GM18508 (cell line): Measurements from ENCODE around the gene CDH20.

Experiments
- ATAC-seq: cut with Tn5 transposase; IDR thresholded peaks from one replicate; pipeline ENCODE4 v1.9.1; 2021; ENCODE audit warnings: moderate number of reproducible peaks; ENCODE audit not compliant: insufficient read depth, unreplicated experiment

Gene CDH20

DNA sequence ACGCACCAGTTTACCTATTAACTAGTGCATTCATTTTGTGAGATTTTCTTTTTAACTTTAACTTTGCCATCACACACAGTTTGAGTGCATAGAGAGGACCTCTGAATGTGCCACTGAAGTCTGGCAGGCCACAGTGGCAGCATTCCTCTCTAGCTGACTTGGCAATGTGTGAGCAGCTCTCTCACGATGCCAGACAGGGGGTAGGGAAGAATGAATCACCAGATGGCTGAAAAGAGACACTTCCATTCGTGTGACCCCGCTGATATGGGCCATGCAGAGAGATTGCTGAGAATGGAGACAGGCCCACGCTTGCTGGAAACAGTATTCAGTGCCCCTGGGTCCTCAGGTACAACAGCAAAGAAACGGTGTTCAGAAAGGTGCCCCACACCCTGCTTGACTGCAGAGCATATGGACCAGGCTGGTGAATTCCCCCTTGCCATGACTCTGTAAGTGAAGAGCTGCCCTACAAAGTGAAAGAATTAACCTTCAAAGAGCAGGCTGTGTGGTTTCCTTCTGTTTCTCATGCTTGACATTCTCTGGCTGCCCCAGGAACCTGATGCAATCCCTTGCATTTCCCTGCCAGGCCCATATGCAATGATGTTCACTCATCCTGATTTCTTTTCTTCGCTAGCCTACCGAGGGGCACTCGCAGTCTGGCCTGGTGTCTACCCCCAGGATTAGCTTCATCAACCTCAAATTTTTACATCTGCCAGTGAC lies 236.1 kb downstream of the CDH20 start:
- ATAC-seq, result no peak

DNA sequence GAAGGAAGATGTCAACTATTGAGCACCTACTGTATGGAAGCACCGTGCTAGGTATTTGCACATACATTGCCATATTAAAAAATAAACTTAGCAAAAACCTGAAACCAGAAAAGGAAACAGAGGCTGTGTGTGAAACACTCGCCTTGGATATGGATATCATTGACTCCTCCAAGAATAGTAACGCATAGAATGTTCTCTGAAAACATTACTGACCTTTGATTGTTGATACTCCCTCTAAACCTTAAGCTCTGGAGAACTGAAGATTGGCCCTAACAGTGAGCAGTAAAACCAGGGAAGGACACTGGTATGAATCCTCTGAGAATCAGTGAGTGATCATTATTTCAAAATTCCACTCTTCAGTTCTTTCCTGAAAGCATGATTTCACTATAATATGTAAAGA lies 236.8 kb downstream of the CDH20 start:
- ATAC-seq, result no peak

DNA sequence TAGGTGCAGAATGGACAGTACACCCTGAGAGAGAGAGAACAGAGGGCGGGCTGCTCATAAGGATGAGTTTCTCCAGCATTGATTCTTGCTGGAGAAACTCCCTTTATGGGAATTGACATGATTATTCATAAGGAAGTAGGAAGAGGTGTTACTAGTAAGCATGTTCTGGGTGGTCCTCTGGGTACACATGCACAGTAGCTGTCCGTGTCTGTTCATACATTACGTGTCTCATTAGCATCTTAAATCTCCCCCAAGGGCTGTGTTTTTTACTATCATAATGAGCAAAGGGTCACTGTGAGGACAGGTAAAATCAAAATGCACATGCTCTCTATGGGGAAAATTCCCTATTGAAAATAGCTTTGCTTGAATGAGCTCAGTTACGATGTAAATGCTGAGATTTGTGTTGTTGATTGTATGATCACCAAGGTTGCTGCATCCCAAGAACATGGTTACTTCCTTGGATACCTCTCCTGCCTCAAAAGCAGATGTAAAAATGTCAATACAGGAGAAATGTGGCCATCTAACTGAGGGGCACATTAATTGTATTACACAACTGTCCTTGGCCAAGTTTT lies 238.9 kb downstream of the CDH20 start:
- no peak for ATAC-seq

DNA sequence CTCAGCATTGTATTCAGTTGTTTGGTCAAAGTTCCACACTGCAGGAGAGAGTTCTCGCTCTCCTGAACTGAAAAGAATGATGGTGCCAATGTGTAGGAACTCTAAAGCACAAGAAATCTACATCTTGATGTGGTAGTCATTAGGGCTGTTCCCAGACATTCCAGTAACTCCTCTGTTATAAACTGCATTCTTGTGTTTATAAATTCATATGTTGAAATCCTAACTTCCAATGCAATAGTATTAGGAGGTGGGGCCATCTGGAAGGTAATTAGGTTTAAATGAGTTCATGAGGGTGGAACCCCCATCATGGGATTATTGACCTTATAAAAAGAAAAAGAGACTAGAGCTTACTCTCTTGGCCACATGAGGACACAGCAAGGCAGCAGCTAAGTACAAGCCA lies 239.6 kb downstream of the CDH20 start:
- ATAC-seq, result no peak

DNA sequence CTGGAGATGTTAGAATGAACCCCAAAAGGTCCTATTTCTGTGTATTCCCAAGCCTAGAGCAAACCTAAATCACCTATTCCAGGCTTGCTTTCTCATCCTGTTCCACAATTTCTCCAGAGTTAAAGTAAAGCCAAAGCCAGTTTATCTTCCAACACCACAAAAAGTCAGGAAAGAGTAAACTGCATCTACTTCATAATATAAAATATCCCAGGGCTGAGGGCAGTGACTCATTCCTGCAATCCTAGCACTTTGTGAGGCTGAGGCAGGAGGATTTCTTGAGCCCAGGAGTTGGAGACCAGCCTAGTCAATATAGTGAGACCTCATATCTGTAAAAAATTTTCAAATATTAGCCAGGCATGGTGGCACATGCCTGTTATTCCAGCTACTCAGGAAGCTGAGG lies 241.4 kb downstream of the CDH20 start:
- ATAC-seq, result no peak

DNA sequence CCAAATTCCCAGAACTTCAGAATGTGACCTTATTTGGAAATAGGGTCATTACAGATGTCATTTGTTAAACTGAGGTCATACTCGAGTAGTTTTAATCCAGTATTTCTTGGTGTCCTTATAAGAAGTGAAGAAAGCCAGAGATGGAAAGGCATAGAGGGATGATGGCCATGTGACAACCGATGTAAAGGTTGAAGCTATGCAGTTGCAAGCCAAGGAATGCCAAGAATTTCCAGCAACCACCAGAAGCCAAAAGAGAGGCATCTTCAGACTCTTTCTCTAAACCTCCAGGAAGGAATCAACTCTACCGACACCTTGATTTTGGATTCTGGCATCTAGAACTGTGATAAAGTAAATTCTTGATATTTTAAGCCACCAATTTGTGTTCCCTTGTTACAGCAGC lies 242.2 kb downstream of the CDH20 start:
- no peak for ATAC-seq

DNA sequence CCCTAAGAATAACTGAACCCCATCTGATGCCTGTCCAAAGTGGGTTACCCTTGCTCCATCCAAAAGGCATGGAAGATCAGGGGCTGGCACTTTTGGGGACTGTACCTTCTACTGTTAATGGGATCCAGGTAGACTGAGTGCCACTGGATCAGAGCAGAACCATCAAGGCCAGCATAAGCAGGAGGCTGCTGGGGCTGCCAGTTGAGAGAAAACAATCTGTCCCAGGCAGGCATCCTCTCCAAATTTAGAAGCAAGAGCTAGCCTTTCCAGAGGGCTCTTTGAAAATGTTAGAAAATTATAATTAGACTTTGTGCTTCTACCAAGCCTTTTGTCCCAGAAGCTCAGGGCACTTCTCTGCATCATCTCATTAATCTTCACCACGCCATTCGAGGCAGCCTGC lies 245.6 kb downstream of the CDH20 start:
- no peak for ATAC-seq

DNA sequence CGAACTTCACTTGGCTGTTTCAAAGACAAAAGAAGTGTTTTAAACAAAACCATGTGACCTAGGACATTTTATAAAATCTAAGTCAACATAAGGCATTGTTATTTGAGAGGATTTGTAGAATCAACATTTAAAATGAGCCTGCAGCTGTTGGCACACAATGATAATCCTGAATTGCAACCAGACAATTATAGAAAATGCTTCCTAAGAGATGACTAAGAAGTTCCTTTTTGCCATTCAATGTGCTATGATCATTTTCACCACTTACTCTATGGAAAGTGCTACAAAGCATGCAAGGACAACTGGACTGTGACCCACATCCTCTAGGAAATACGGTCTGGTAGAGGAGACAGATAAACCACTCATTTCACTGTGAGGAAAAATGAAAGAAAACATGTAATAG lies 246.4 kb downstream of the CDH20 start:
- no peak for ATAC-seq

DNA sequence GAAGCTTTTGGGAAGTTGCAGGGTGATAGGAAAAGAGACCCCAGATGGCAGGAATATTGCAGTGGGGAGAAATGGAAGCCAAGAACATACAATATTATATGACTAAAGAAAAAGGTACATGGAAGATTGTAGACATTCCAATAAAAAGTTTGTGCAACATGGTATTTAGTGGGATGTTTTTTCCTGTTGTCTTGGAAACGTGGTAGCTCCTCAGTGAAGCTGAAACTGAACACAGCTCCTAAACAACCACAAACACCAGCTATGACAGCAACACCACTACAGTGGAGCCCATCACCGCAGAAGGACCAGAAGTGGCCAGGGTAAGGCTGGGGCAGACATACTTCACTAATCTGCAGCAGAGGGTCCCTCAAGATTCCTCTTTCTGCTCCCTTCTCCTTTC lies 246.8 kb downstream of the CDH20 start:
- no peak for ATAC-seq

DNA sequence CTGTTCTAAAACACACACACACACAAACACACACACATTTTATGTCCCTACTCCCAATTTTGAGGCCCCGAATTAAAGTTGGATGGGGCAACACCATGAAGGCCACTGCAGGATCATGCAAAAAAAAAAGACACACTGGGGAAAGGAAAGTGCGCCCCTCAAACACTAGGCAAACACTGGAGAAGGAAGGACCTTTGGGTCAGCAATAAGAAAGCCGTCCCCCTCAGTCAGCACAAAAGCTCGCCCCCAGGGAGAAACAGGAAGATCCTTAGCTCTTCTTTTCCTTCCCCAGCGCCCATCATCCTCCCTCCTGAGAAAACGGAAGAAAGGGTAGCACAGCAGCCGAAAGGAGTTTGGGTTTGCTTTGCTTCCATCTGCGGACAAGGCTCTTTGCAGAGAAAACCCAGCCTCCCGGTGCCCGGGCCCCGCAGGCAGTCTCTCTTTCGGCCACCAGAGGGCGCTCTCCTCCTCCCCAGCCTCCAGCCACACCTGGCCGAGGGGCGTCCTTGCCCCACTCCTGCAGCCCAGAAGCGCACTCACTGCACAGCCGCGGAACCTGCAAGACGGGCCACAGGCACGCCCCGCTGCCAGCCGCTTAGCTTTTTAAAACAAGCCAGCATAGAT lies 248.5 kb downstream of the CDH20 start:
- ATAC-seq, result peak; percentile 61

DNA sequence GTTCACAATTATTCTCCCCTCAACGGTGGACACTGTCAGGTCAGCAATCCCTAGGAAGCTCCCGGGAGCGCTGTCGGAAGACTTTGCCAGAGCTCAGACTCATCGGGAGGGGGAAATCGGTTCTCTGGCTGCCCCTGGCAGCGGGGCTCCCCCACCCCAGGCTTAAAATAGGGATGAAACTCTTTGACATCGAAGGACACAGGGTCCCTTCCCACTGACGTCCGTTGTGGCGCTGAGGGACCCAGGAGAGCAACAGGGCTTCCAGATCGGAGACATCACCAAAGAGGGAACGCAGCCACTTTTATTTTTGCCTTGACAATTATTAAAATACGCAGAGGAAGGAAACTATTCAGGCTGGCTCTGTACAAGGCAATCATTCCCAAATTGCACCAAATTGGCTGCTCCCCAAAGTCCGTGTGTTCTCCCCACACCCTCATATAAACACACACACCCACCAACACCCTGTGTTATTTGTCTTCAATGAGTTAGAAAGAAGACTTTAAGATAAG lies 249.0 kb downstream of the CDH20 start:
- no peak for ATAC-seq

DNA sequence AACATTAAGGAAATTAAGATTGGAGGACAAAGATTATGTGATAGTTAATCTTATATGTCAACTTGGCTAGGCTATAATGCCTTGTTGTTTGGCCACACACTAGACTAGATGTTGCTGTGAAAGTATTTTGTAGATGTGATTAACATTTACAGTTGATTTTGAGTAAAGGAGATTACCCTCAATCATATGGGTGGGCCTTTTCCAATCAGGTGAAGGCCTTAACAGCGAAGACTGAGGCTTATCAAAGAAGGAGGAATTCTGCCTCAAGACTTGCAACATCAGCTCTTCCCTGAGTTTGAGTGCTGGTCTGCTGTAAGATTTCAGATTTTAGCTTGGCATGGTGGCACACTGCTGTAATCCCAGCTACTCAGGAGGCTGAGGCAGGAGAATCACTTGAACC lies 250.3 kb downstream of the CDH20 start:
- ATAC-seq, result no peak

DNA sequence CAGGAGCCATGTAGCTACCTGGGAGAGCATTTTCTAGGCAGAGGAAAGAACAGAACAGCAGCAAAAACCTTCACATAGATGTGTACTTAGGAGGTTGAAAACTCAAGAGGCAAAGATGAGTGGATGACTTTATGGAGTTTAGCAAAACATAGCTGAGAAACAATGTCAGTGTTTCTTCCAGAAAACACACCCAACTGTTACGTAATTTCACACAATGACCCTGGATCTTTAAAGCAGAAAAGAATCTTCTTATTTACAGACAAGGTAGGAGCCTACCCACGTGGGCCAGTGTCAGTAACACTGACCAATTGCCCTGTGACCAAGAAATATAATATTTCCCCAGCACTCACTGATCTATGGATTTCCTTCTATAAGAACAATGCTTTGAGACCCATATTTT lies 254.6 kb downstream of the CDH20 start:
- no peak for ATAC-seq

DNA sequence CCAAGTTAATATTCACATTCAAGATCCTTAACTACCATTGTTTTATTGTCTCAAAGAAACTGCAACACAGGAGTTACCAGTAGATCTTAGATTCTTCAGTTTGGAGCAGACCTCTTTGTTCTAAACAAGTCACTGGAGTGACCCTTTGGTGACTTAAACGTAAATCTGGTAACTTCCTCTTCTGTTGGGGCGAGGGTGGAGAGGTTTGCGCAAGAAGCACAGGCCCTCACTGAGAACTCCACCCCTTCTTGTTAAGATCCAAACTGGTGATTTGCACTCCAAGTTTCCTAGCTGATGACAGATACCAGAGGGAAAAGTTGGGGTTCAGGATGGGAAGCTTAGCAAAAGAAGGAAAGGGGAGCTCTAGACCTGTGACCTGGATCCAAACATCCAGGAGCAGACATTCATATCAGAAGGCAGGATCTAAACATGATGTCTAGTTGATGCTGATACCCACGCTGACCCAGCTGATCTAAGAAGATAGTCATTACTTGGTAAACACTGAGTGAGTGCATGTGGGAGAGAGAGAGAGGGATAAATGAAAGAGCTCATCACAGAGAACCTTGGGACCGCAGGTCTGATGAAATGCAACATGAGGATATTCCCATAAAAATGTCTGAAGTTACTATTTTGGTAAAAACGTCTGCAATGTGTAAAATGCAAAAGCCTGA lies 256.0 kb downstream of the CDH20 start:
- ATAC-seq, result no peak

DNA sequence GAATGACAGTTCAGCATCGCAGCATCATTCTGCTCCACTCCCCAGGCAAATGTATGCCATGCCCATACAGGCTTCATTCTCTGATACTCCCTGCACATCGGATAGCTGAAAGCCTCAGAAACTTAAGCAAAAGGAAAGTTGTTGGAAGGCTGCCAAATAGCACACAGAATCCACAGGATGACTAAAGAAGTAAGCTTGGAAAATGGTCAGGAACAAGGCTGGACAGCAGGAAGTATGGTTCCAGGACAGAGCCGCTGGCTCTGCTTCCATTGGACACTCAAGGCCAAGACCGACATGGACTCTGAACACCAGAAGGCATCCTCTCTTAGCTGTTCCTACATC lies 256.5 kb downstream of the CDH20 start:
- no peak for ATAC-seq

DNA sequence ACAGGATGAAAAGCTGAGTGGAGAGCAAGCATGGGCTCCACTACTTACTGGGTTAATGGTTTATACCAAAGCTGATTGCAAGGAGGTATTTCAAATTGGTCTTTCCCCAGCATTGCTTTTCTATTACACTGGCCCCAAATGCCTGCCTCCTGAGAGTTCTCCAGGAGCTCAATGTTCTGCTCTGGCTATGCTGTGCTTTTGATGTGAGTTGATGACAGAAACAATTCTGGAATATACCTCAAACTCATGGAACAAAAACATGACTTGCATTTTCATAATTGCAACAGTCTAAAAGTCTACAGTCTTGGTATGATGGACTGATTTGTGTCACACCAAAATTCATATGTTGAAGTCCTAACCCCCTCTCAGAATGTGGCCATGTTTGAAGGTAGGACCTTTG lies 258.0 kb downstream of the CDH20 start:
- no peak for ATAC-seq

DNA sequence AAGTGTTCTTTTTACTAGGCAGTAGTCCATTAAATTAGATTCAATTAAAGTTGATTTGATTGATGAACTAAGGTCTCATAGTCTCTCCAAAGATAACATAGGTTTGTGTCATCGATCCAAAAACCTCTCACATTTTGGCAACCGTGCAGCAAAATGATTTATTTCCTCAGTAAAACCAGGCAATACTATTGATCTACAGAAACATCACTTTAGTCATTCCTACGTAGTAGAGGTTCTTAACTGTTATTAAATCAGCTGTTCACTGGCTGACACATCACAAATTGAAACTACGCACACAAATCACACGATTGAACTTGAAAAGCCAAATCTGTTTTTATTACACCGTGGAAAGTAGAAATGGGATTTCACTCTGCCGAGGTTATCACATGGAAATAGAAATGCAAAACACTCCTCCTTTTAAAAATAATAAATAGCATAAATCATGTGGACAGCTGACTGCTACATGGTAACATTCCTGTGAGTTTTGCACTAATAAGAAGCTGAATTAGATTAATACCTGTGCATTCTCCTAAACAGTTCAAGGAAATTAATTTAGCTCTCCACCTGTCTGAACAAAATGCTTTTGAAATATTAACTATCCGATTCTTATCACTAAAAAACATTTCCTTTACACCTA lies 262.5 kb downstream of the CDH20 start:
- ATAC-seq, result no peak

DNA sequence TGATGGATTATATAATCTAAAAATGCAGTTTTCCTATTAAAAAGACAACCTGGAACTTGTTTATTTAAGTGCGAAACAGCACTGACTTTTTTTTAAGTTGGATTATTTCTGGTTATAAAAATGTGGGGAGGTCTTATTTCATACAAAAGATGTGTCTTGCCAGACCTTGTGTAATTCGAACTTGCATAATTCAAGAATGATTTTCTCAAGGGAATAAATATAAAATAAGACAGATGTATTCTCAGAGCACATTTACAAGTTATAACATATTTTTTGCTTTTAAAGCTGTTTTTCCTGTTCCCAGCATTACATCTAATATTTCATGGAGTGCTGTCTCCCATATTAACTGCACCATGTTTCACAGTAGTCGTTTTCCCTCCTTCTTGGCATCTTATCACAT lies 263.1 kb downstream of the CDH20 start:
- no peak for ATAC-seq

DNA sequence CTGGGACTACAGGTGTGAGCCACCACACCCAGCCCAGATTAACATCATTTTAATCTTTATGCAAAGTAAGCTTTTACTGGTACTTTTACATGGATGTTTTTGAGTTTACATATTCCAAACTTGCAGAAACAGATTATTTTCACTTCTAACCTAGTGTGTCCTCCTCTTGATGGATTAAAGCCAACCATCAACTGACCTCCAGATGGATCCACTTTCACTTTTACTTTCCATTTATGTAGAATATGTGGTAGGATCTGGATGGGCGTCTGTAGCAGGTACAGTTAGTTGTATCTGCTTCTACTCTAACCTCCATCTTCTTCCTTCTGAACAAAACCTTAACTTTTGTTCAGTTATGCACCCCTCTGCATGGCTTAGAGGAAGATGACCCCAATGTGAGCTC lies 264.1 kb downstream of the CDH20 start:
- ATAC-seq, result no peak

DNA sequence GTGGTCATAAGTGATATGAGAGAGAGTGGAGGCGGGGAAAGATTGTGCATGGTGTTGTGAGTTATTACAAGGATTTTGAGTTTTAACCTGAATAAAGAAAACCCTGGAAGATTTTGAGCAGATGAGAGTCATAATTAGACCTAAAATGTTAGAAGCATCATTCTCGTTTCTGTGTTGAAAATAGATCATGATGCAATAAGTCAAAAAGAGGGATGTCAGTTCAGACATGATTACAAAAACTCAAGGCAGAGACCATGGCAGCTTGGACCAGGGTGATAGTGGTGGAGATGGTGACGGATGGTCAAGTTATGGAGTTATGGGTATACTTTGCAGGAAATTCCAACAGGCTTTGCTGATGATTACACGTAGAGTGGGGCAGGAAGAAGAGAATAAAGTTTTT lies 267.2 kb downstream of the CDH20 start:
- no peak for ATAC-seq

DNA sequence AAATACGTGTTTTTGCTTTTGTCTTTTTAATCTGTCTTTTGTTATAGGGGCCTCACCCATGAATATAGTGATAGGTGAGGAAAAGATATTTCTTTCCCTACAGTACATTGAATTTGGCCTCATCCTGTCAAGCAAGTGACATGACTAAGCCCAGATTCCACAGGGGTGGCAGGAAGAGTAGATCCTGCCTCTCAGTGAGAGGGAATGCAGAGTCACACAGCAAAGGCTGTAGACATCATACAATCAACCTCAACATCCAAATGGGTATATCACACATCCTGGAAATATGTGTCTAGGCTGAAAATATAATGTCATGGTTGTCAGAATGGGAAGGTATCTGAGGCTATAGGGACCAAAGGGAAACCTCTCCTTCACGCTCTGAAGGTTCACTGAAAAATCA lies 269.6 kb downstream of the CDH20 start:
- no peak for ATAC-seq
